Measurements from ENCODE around the gene APOA4.
"Not testable (repeated sequence)": the region's sequence is repeated elsewhere in the genome, so short reads cannot be mapped to it uniquely, and the experiment has no call there.

The APOA4 gene

DNA sequence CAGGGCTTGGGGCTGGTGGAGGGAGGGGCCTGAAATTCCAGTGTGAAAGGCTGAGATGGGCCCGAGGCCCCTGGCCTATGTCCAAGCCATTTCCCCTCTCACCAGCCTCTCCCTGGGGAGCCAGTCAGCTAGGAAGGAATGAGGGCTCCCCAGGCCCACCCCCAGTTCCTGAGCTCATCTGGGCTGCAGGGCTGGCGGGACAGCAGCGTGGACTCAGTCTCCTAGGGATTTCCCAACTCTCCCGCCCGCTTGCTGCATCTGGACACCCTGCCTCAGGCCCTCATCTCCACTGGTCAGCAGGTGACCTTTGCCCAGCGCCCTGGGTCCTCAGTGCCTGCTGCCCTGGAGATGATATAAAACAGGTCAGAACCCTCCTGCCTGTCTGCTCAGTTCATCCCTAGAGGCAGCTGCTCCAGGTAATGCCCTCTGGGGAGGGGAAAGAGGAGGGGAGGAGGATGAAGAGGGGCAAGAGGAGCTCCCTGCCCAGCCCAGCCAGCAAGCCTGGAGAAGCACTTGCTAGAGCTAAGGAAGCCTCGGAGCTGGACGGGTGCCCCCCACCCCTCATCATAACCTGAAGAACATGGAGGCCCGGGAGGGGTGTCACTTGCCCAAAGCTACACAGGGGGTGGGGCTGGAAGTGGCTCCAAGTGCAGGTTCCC lies 6.5 kb upstream of the APOA4 start, which contains the start of gene APOC3:
Gene APOC3 (plus strand): TSS at position 383 of the 659 bp plus-strand sequence. CDS start 676 bp downstream, outside the sequence.
- no peak for DNase-seq

GRCh38 chr11:116828632-116829524 lies 5.8 kb upstream of the APOA4 start:
- DNase-seq, result no peak

GRCh38 chr11:116827461-116827860 lies 4.4 kb upstream of the APOA4 start:
- no peak for DNase-seq

- DNase-seq, result no peak
Measured at GRCh38 chr11:116826751-116827431, 3.8 kb upstream of the APOA4 start.

DNA sequence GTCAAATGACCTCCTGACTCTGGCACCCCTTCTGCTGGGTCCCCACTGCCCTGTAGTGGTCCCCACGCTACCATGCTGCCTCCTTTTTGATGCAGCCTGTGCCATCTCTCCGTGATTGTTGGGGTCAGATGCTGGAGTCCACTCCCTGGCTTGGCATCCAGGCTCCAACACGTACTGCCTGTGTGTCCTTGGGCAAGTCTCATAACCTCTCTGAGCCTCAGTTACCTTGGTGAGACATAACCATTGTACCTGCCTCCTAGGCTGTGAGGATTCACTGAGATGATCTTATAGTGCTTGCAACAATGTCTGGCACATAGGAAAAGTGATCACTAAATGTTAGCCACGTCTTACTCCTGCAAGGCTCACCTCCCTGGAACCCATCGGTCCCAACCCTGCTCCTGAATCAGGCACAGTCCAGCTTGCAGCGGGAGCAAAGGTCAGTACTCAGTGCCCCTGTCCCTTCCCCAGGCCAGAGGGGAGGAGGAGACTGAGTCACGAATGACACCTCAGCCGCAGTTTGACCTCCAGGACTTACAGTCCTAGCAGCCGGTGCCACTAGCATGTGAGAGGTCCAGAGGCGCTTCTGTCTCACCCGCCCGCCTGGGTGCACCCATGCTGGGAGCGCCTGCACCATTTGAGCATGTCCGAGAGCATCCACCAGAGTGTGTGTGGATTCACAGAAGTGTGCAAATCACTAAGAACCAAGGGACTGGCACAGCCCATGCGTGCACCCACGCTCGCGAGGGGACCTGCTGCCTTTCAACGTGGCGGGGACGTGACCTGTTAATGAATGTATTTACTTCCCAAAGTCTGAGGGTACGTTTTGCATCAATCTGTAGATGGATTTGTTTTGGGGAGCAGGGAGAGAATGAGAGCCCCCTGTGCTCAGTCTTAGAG lies 3.0 kb upstream of the APOA4 start:
- DNase-seq, result no peak

GRCh38 chr11:116825434-116825833 lies 2.3 kb upstream of the APOA4 start:
- DNase-seq, result no peak

GRCh38 chr11:116822575-116822974 lies 529 bp downstream of the APOA4 start:
- no peak for DNase-seq

DNA sequence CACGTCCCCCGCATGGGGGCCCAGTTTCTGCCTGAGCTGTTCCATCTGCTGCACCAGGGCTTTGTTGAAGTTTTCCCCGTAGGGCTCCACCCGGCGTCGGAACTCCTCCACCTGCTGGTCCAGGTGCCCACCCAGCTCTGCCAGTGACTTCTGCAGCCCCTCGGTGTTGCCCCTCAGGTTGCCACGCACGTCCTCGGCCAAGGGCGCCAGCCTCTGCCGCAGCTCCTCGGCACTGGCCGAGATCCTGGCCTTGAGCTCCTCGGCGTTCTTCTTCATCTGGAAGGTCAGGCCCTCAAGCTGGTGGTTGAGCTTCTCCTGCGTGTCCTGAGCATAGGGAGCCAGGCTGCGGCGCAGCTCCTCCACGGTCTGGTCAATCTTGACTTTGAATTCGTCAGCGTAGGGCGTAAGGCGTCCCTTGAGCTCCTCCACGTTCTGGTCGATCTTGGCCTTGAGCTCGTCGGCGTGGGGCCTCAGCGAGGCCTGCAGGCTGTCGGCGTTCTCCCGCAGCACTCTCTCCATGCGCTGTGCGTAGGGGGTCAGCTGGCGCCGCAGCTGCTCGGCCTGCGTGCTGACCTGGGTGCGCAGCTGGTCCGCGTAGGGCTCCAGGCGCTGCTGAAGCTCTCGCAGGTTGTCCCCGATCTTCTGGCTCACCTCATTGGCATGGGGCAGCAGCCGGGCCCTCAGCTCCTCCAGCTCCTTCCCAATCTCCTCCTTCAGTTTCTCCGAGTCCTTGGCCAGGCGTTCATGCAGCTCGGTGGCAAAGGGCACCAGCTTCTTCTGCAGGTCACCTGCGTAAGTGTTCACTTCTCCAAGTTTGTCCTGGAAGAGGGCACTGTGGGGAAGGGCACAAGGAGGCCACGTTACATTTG lies 1.8 kb downstream of the APOA4 start:
- DNase-seq, result no peak

GRCh38 chr11:116819049-116819448 lies 4.1 kb downstream of the APOA4 start:
- no peak for DNase-seq

- DNase-seq, result no peak
Measured at GRCh38 chr11:116814502-116814901, 8.6 kb downstream of the APOA4 start.

DNA sequence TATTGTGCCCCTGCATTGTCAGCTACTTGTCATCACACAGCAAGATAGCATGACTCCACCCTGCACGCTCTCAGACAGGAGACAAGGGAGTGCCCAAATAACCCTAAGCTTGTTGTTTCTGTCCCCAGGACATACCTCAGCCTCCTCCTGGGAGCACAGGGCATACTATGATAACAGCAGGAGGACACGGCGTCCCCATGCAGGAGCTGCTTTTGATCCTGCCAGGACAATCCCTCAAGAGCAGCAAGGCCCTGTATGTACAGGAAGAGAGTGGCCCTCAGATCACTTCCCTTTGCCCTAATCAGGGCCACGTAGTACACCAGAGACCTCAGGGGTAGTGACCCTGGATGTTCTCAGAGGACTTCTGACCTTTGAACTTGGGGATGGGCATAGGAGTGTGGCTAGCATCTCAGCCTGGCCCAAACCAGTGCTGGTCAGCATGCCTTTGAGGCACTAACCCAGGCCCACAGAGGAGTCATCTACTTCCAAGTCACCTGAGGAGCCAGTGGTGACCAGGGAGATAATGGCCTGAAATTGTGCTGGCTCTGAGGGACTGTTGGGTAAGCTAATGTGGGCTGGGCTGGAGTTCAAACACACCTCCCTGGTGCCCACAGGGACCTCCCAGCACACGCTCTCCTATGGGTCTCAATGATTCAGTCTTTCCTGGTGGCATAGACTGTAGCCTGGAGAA lies 9.2 kb downstream of the APOA4 start:
- no peak for DNase-seq

- DNase-seq, result no peak
Measured at GRCh38 chr11:116813170-116813569, 9.9 kb downstream of the APOA4 start.

- DNase-seq, result no peak
Measured at GRCh38 chr11:116812109-116812508, 11.0 kb downstream of the APOA4 start.

GRCh38 chr11:116811194-116811593 lies 11.9 kb downstream of the APOA4 start:
- no peak for DNase-seq

DNA sequence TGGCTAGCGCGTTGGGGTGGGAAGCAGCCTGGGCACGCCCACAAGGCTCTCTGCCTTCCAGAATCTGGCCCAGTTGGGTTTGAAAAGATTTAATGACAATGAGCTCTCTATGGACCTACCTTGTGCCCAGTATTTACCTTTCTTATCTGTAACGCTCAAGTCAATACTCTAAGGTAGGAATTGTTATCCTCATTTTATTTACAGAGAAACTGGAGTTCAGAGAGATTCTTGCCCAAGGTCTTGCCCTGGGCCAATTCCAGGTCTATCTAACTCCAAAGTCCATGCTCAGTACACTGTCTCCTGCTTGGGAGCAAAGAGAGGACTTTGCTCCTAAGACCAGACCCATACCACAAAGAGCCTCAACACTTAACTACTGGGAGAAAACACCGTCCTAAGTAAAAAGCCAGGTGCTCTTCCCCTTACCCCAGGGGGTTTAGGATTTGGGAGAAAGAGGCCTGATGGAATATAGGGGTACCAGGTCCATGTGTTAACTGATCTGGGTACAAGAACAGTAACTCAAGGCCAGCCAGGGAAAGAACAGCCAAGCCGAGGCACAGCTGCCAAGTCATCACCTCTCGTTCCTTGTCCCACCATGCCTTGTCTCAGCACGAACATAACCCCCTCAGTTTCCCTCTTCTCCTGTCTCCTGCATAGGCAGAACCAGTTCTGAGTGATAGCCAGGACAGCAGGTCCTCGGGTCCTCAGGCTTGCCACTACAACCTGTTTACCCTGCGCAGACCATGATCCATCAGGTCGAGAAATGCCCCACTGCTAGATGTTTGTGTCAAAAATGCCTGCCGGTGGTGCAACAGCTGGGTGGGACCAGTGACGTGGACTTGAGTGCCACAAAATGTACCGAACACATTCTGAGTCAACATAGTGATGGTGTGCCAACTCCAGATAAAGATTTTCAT lies 14.6 kb downstream of the APOA4 start:
- DNase-seq, result no peak

GRCh38 chr11:116807601-116808261 lies 15.4 kb downstream of the APOA4 start:
- DNase-seq, result no peak

DNA sequence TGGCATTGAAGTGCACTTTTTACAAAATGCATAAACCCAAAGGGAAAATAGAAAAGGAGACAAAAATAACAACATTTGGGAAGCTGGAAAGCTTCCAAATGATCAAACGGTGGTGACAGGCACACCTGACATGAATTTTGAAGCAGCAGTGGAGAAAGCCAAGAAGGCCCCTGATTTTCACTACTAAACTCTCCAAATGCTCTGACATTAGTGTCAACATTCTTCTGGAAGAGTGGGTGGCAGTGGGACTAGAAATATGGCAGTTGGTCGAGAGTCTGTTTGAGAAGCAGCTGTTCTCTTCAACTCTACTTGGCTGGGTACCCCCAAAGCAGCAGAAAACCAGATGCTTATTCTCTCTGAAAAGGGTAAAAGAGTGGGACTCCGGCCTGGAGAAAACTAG lies 19.1 kb downstream of the APOA4 start:
- DNase-seq, result no peak

DNA sequence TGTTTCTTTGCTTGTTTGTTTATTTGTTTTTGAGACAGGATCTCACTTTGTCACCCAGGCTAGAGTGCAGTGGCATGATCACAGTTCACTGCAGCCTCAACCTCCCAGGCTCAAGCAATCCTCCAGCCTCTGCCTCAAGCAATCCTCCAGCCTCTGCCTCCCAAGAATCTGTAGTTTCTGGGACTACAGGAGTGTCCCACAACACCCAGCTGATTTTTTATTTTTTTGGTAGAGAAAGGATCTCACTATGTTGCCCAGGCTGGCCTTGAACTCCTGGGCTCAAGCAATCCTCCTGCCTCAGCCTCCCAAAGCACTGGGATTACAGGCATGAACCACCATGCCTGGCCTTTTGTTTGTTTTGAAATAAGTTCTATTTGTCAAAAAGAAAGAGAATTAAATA lies 21.4 kb downstream of the APOA4 start:
- not testable (repeated sequence) for DNase-seq

DNA sequence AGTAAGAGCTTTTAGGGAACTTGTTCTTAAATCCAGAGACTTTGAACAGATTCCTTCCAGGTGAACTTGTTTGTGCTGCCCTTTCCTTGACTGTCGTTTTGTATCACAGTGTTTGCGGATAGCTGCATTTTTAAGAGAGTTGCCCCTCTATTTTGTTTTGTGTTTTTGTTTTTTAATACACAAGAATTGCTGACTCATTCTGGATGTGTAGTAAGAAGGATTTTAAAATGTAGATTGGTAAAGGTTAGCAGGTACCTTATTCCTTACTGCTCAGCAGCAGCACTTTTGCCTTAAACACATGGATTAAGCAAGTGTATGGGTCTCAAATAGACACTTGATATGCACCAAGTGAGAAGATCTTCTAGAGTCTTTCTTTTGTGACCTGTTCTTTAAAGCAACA lies 22.5 kb downstream of the APOA4 start:
- DNase-seq, result no peak

Data from CD4-positive, alpha-beta T cell treated with Interleukin-17A for 1 hour (primary cell).